ENCODE measurements around the gene ASXL3. TPM values are rescaled to one million over a fixed set of nuclear protein-coding genes. Genes with fewer than 3 reads are reported as not detected.

Gene ASXL3
- total and polyA plus RNA-seq, 2 experiments from 2014 or later, result 6.1 to 10.0 TPM

GRCh38 chr18:33656889-33657448, 79.0 kb downstream of the ASXL3 start:
- H3K4me3 ChIP-seq, result no peak overlapping the region
- H3K27me3 ChIP-seq, result no peaks in the 10 kb centered on the region

GRCh38 chr18:33660696-33661310, 82.8 kb downstream of the ASXL3 start:
- Histone ChIP-seq H3K4me3 (no peak overlapping the region), H3K36me3 (no peaks in the 10 kb centered on the region), H3K4me1 (ENCODE audit: low read depth) (peaks cover 4% of the 10 kb centered on the region), H3K9me3 (ENCODE audit: low read depth) (no peaks in the 10 kb centered on the region), H3K27ac (no peak overlapping the region), H3K27me3 (no peaks in the 10 kb centered on the region)
- no peak for DNase-seq (ENCODE audit: low read depth in 1 of 2, low spot score in 1 of 2)
- TF ChIP-seq CTCF (IDR thresholded peaks at IDR 0.05; ENCODE audit: low read depth, low read length), result no peak

More at GRCh38 chr18:33656889-33657448, 79.0 kb downstream of the ASXL3 start:
- H3K27ac ChIP-seq, result no peak overlapping the region
- no peak for DNase-seq (ENCODE audit: low read depth in 1 of 2, low spot score in 1 of 2)
- H3K4me1 ChIP-seq (ENCODE audit: low read depth), result peaks cover 4% of the 10 kb centered on the region
- peaks cover 4% of the 10 kb centered on the region for H3K36me3 ChIP-seq
- no peaks in the 10 kb centered on the region for H3K9me3 ChIP-seq (ENCODE audit: low read depth)
- no peak for TF ChIP-seq CTCF (IDR thresholded peaks at IDR 0.05; ENCODE audit: low read depth, low read length)

GRCh38 chr18:33664241-33664874, 86.3 kb downstream of the ASXL3 start:
- H3K9me3 ChIP-seq (ENCODE audit: low read depth), result no peaks in the 10 kb centered on the region
- H3K4me3 ChIP-seq, result no peak overlapping the region
- TF ChIP-seq CTCF (IDR thresholded peaks at IDR 0.05; ENCODE audit: low read depth, low read length), result no peak
- peaks cover 4% of the 10 kb centered on the region for H3K4me1 ChIP-seq (ENCODE audit: low read depth)
- H3K36me3 ChIP-seq, result no peaks in the 10 kb centered on the region
- H3K27ac ChIP-seq, result no peak overlapping the region
- DNase-seq (ENCODE audit: low read depth in 1 of 2, low spot score in 1 of 2), result no peak
- H3K27me3 ChIP-seq, result no peaks in the 10 kb centered on the region

- no peaks in the 10 kb centered on the region for H3K36me3 ChIP-seq
- H3K4me1 ChIP-seq (ENCODE audit: low read depth), result peaks cover 6% of the 10 kb centered on the region
- H3K27ac ChIP-seq, result no peak overlapping the region
- H3K9me3 ChIP-seq (ENCODE audit: low read depth), result no peaks in the 10 kb centered on the region
- DNase-seq (ENCODE audit: low read depth in 1 of 2, low spot score in 1 of 2), result no peak
- no peak overlapping the region for H3K4me3 ChIP-seq
- no peak for TF ChIP-seq CTCF (IDR thresholded peaks at IDR 0.05; ENCODE audit: low read depth, low read length)
- no peaks in the 10 kb centered on the region for H3K27me3 ChIP-seq
These were observed 87.2 kb downstream of the ASXL3 start for GRCh38 chr18:33665187-33665586.

GRCh38 chr18:33665641-33666040, 87.6 kb downstream of the ASXL3 start:
- Histone ChIP-seq H3K9me3 (ENCODE audit: low read depth) (no peaks in the 10 kb centered on the region), H3K4me1 (ENCODE audit: low read depth) (peaks cover 5% of the 10 kb centered on the region), H3K27ac (no peak overlapping the region), H3K27me3 (no peaks in the 10 kb centered on the region), H3K36me3 (no peaks in the 10 kb centered on the region), H3K4me3 (no peak overlapping the region)
- no peak for DNase-seq (ENCODE audit: low read depth in 1 of 2, low spot score in 1 of 2)
- TF ChIP-seq CTCF (IDR thresholded peaks at IDR 0.05; ENCODE audit: low read depth, low read length), result no peak
